H9 (cell line): ENCODE results near the gene SYNGR4. TPM values are rescaled to one million over a fixed set of nuclear protein-coding genes. Genes with fewer than 3 reads are reported as not detected.

Experiments
- DNase-seq: peaks from one replicate; pipeline ENCODE4 v3.0.0-alpha.2; 2017
- H2AFZ ChIP-seq: one replicate; pipeline ENCODE4 v1.6.1; 2013; ENCODE audit warnings: mild to moderate bottlenecking, low read length, control low read depth, moderate library complexity
- H2AK5ac ChIP-seq: 2 replicates; pipeline ENCODE4 v1.6.1; 2013; ENCODE audit warnings: low read length, control low read depth, mixed read lengths; ENCODE audit not compliant: insufficient read length
- H2BK120ac ChIP-seq: one replicate; pipeline ENCODE4 v1.6.1; 2013; ENCODE audit warnings: low read depth, mild to moderate bottlenecking, low read length, control low read depth, inconsistent platforms; ENCODE audit not compliant: poor library complexity, severe bottlenecking
- H2BK12ac ChIP-seq: 2 replicates; pipeline ENCODE4 v1.6.1; 2013; ENCODE audit warnings: low read length, control low read depth, mixed read lengths, low read depth; ENCODE audit not compliant: insufficient read length
- H2BK15ac ChIP-seq: 2 replicates; pipeline ENCODE4 v1.6.1; 2013; ENCODE audit warnings: low read depth, low read length, control low read depth
- H2BK20ac ChIP-seq: one replicate; pipeline ENCODE4 v1.6.1; 2013; ENCODE audit warnings: low read depth, mild to moderate bottlenecking, low read length, control low read depth, inconsistent platforms; ENCODE audit not compliant: poor library complexity, severe bottlenecking
- H2BK5ac ChIP-seq: 2 replicates; pipeline ENCODE4 v1.6.1; 2013; ENCODE audit warnings: low read length, control low read depth, mixed read lengths; ENCODE audit not compliant: insufficient read length
- H3K14ac ChIP-seq: 2 replicates; pipeline ENCODE4 v1.6.1; 2013; ENCODE audit warnings: low read length, control low read depth; ENCODE audit not compliant: insufficient read depth
- H3K18ac ChIP-seq: 2 replicates; pipeline ENCODE4 v1.6.1; 2013; ENCODE audit warnings: low read depth, mild to moderate bottlenecking, mixed read lengths, low read length, control low read depth; ENCODE audit not compliant: insufficient read length
- H3K23ac ChIP-seq: 2 replicates; pipeline ENCODE4 v1.6.1; 2013; ENCODE audit warnings: low read length, control low read depth, mixed read lengths, low read depth; ENCODE audit not compliant: insufficient read length
- H3K23me2 ChIP-seq: 2 replicates; pipeline ENCODE4 v1.6.1; 2013; ENCODE audit warnings: low read depth, mild to moderate bottlenecking, mixed read lengths, low read length, control low read depth; ENCODE audit not compliant: insufficient read length, poor library complexity, severe bottlenecking
- H3K27ac ChIP-seq: 2 replicates; pipeline ENCODE4 v1.5.1; 2013; ENCODE audit warnings: low read length, control low read depth, mixed read lengths, low read depth; ENCODE audit not compliant: insufficient read length
- H3K27me3 ChIP-seq: 2 replicates; pipeline ENCODE4 v1.6.1; 2013; ENCODE audit warnings: low read length, control low read depth, inconsistent platforms; ENCODE audit not compliant: insufficient read depth
- H3K4ac ChIP-seq: 2 replicates; pipeline ENCODE4 v1.6.1; 2013; ENCODE audit warnings: low read depth, mild to moderate bottlenecking, control low read depth, inconsistent platforms, low read length, moderate library complexity
- H3K4me1 ChIP-seq: 2 replicates; pipeline ENCODE4 v1.6.1; 2013; ENCODE audit warnings: low read length, control low read depth, inconsistent platforms; ENCODE audit not compliant: insufficient read depth
- H3K4me2 ChIP-seq: 2 replicates; pipeline ENCODE4 v1.6.1; 2013; ENCODE audit warnings: low read length, control low read depth, mixed read lengths; ENCODE audit not compliant: insufficient read length, insufficient read depth
- H3K56ac ChIP-seq: 2 replicates; pipeline ENCODE4 v1.6.1; 2013; ENCODE audit warnings: low read depth, mild to moderate bottlenecking, mixed read lengths, low read length, control low read depth; ENCODE audit not compliant: insufficient read length
- H3K79me1 ChIP-seq: 2 replicates; pipeline ENCODE4 v1.6.1; 2013; ENCODE audit warnings: low read depth, mild to moderate bottlenecking, moderate library complexity, low read length, control low read depth, inconsistent platforms; ENCODE audit not compliant: insufficient read depth, poor library complexity, severe bottlenecking
- H3K79me2 ChIP-seq: 2 replicates; pipeline ENCODE4 v1.6.1; 2013; ENCODE audit warnings: low read length, control low read depth, inconsistent platforms; ENCODE audit not compliant: insufficient read depth
- H3K9ac ChIP-seq: 2 replicates; pipeline ENCODE4 v1.6.1; 2013; ENCODE audit warnings: low read length, control low read depth, mixed read lengths; ENCODE audit not compliant: insufficient read length; ENCODE audit errors: extremely low read depth
- H3K9me3 ChIP-seq: one replicate; pipeline ENCODE4 v1.6.1; 2013; ENCODE audit warnings: low read depth, low read length, inconsistent platforms; ENCODE audit not compliant: control insufficient read depth
- H3T11ph ChIP-seq: one replicate; pipeline ENCODE4 v1.6.1; 2013; ENCODE audit warnings: mild to moderate bottlenecking, low read length, control low read depth, inconsistent platforms
- H4K20me1 ChIP-seq: one replicate; pipeline ENCODE4 v1.6.1; 2013; ENCODE audit not compliant: control insufficient read depth, insufficient read length, insufficient read depth
- H4K5ac ChIP-seq: 2 replicates; pipeline ENCODE4 v1.6.1; 2013; ENCODE audit warnings: low read depth, mild to moderate bottlenecking, mixed read lengths, low read length, control low read depth; ENCODE audit not compliant: insufficient read length
- H4K8ac ChIP-seq: replicated peaks from 2 replicates; pipeline ENCODE4 v1.6.1; 2013; ENCODE audit warnings: low read length, control low read depth, mixed read lengths, low read depth; ENCODE audit not compliant: insufficient read length
- H4K91ac ChIP-seq: 2 replicates; pipeline ENCODE4 v1.6.1; 2013; ENCODE audit warnings: low read depth, mild to moderate bottlenecking, moderate library complexity, mixed read lengths, low read length, control low read depth; ENCODE audit not compliant: insufficient read length
- H3K27ac Mint-ChIP-seq, 3 experiments: 2 replicates in 2 of 3; 3 replicates in 1 of 3; pipeline ENCODE4 v1.8.0; 2020 to 2021; ENCODE audit warnings: mixed read lengths in 3 of 3, mild to moderate bottlenecking in 1 of 3, moderate library complexity in 1 of 3
- H3K27me3 Mint-ChIP-seq: 2 replicates; pipeline ENCODE4 v1.8.0; 2021; ENCODE audit warnings: low read depth, mild to moderate bottlenecking, moderate library complexity, mixed read lengths
- H3K36me3 Mint-ChIP-seq, 3 experiments: 2 replicates in 2 of 3; 3 replicates in 1 of 3; pipeline ENCODE4 v1.8.0; 2020 to 2021; ENCODE audit warnings: low read depth in 3 of 3, mixed read lengths in 3 of 3; ENCODE audit not compliant: insufficient read depth in 1 of 3
- H3K4me1 Mint-ChIP-seq, 2 experiments: 2 replicates each; pipeline ENCODE4 v1.8.0; 2020; ENCODE audit warnings: mixed read lengths in 2 of 2
- H3K4me3 Mint-ChIP-seq, 2 experiments: 2 replicates in 1 of 2; 3 replicates in 1 of 2; pipeline ENCODE4 v1.8.0; 2020 to 2021; ENCODE audit warnings: mild to moderate bottlenecking in 2 of 2, mixed read lengths in 2 of 2, moderate library complexity in 1 of 2
- H3K9me3 Mint-ChIP-seq, 2 experiments: 2 replicates in 1 of 2; 3 replicates in 1 of 2; pipeline ENCODE4 v1.8.0; 2020; ENCODE audit warnings: mild to moderate bottlenecking in 2 of 2, mixed read lengths in 2 of 2, moderate library complexity in 1 of 2
- WGBS: extraction: QIAGEN DNeasy Blood & Tissue Kit; methylation state at CpG from one replicate; pipeline ENCODE4 v1.1.7; 2013; ENCODE audit warnings: missing lambda C conversion rate, low lambda C conversion rate, mixed read lengths; ENCODE audit not compliant: insufficient read length; ENCODE audit errors: extremely low coverage; 5-methylcytosine and 5-hydroxymethylcytosine counted together
- total RNA-seq: library from RNA; stranded (reverse); gene quantifications from 2 replicates; pipeline ENCODE4 v1.2.1, GENCODE V29; 2021
- TF ChIP-seq, protein P1 (sequence below): fragments of 200-600 bp; sonication (generic); conservative IDR thresholded peaks from 3 replicates; pipeline ENCODE4 v1.8.0; 2021; ENCODE audit warnings: antibody characterized with exemption, mild to moderate bottlenecking

Gene SYNGR4
- total RNA-seq, 1 experiment from 2014 or later = 0.31 TPM

DNA sequence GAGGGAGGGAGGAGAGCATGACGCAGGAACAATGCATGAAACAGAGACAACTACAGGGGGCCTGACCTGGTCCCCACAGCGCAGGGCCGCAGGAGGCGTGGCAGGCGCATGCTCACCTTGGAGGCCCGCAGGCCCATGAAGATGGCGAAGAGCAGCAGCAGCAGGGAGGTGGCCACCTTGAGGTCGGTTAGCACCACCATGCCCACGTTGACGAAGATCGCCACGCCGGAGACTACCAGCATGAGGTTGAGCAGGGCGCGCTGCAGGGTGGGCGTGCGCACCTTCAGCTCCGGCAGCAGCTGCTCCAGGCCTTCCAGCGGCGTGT lies 21.8 kb upstream of the SYNGR4 start:
- Mint-ChIP-seq H3K4me3 (no peak overlapping the region), H3K4me1 (peaks cover 2 to 12% of the 10 kb centered on the region in 2 experiments; a peak in 3 of 4 replicates), H3K36me3 (peaks cover 0 to 4% (median 0%) of the 10 kb centered on the region in 3 experiments; a peak in 2 of 7 replicates), H3K27me3 (no peaks in the 10 kb centered on the region; the same call in none of the 2 replicates), H3K9me3 (no peaks in the 10 kb centered on the region), H3K27ac (no peak overlapping the region)
- Histone ChIP-seq H3K79me2 (no peaks in the 10 kb centered on the region), H2BK120ac (no peak overlapping the region), H3K4me2 (no peak overlapping the region), H2BK5ac (no peak overlapping the region), H4K8ac (no peak overlapping the region), H2BK12ac (no peak overlapping the region), H2AK5ac (no peak overlapping the region), H3K4ac (no peak overlapping the region), H3K79me1 (no peaks in the 10 kb centered on the region), H3K14ac (no peak overlapping the region), H4K91ac (no peak overlapping the region), H3K23ac (no peak overlapping the region), H2BK20ac (no peak overlapping the region), H4K5ac (no peak overlapping the region), H3K23me2 (no peaks in the 10 kb centered on the region), H2BK15ac (no peak overlapping the region), H2AFZ (no peak overlapping the region), H4K20me1 (no peaks in the 10 kb centered on the region), H3K4me1 (no peaks in the 10 kb centered on the region), H3K56ac (no peak overlapping the region), H3T11ph (no peak overlapping the region), H3K18ac (no peak overlapping the region), H3K9me3 (no peaks in the 10 kb centered on the region), H3K9ac (no peak overlapping the region), H3K27ac (no peak overlapping the region), H3K27me3 (no peaks in the 10 kb centered on the region)
- WGBS = no CpG with 5 or more reads among the region's 20 CpGs
- TF ChIP-seq, protein P1, sequence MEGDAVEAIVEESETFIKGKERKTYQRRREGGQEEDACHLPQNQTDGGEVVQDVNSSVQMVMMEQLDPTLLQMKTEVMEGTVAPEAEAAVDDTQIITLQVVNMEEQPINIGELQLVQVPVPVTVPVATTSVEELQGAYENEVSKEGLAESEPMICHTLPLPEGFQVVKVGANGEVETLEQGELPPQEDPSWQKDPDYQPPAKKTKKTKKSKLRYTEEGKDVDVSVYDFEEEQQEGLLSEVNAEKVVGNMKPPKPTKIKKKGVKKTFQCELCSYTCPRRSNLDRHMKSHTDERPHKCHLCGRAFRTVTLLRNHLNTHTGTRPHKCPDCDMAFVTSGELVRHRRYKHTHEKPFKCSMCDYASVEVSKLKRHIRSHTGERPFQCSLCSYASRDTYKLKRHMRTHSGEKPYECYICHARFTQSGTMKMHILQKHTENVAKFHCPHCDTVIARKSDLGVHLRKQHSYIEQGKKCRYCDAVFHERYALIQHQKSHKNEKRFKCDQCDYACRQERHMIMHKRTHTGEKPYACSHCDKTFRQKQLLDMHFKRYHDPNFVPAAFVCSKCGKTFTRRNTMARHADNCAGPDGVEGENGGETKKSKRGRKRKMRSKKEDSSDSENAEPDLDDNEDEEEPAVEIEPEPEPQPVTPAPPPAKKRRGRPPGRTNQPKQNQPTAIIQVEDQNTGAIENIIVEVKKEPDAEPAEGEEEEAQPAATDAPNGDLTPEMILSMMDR = no peak
- no peak for DNase-seq
